HepG2 (cell line): ENCODE measurements around the gene OR12D1.

ENCODE experiments used
- FOXJ3 ChIP-seq: sonication (generic); formaldehyde crosslinking; IDR thresholded peaks from 2 replicates; pipeline ENCODE4 v1.4.0; 2020; ENCODE audit warnings: missing genetic modification reagents, mild to moderate bottlenecking, borderline replicate concordance
- ZNF20 ChIP-seq: sonication (generic); formaldehyde crosslinking; IDR thresholded peaks from 2 replicates; pipeline ENCODE4 v1.4.0; 2020; ENCODE audit warnings: mild to moderate bottlenecking, moderate library complexity, missing genetic modification reagents
- TF ChIP-seq, protein P1 (sequence below): sonication (generic); formaldehyde crosslinking; IDR thresholded peaks from 2 replicates; pipeline ENCODE4 v1.4.0; 2020; ENCODE audit warnings: missing genetic modification reagents

DNA sequence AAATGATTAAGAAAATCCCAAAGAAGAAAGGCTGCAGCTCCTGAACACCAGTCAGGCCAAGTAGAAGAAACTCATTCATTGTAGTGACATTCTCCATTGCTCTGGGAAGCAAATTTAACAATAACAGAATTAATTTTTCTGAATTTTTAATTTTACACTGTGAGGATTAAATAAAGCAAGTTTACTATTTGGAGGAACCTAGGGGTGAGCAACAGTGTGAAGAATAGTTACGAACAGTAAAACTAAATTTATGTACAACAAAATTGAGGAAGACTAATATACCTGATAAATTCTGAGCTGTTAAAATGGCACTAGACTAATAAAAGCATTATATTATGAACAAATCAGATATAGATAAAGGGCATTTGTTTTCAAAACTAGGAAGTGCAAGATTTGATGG lies 39.5 kb upstream of the OR12D1 start, which contains the start of gene OR12D3:
- TF ChIP-seq, protein P1, sequence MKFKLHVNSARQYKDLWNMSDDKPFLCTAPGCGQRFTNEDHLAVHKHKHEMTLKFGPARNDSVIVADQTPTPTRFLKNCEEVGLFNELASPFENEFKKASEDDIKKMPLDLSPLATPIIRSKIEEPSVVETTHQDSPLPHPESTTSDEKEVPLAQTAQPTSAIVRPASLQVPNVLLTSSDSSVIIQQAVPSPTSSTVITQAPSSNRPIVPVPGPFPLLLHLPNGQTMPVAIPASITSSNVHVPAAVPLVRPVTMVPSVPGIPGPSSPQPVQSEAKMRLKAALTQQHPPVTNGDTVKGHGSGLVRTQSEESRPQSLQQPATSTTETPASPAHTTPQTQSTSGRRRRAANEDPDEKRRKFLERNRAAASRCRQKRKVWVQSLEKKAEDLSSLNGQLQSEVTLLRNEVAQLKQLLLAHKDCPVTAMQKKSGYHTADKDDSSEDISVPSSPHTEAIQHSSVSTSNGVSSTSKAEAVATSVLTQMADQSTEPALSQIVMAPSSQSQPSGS (CRISPR knock-in tag): no peak
- no peak for TF ChIP-seq FOXJ3 (CRISPR knock-in tag)
- no peak for TF ChIP-seq ZNF20 (CRISPR knock-in tag)
